Measurements from ENCODE around the gene ELOVL6. TPM values are rescaled to one million over a fixed set of nuclear protein-coding genes. Genes with fewer than 3 reads are reported as not detected.
A peak's percentile ranks its signal among the peaks of the same experiment; 100 is the strongest.

Gene ELOVL6
- total and polyA plus RNA-seq, 9 of the 15 experiments (the other 6 are each of a cell fraction or from before 2014, with no cell fraction given): 18.3 to 82.6 (median 46.0) TPM

- TF ChIP-seq DEAF1 (CRISPR knock-in tag; IDR thresholded peaks at IDR 0.05) (peak; percentile 90), CTCF (IDR thresholded peaks at IDR 0.05 in 2 of 3, conservative IDR thresholded peaks at IDR 0.05 in 1 of 3; ENCODE audit: insufficient read depth in 2 of 3, low read depth in 1 of 3, low read length in 3 of 3) (peak; percentile 65 to 93 (median 68); a peak in 5 of 6 replicates), ARID2 (IDR thresholded peaks at IDR 0.05) (peak; percentile 65), ATF7 (IDR thresholded peaks at IDR 0.05) (no peak), PPARD (CRISPR knock-in tag; IDR thresholded peaks at IDR 0.05) (no peak), ZNF77 (CRISPR knock-in tag; IDR thresholded peaks at IDR 0.05) (no peak)
Measured at GRCh38 chr4:110005461-110006056, 192.9 kb downstream of the ELOVL6 start (continued).

GRCh38 chr4:110004556-110004955, 193.9 kb downstream of the ELOVL6 start:
- no peak overlapping the region for H3K4me3 ChIP-seq
- no peaks in the 10 kb centered on the region for H3K9me3 ChIP-seq (replicated peaks; ENCODE audit: control insufficient read depth, insufficient read depth, low read depth, low read length)
- DNase-seq (ENCODE audit: extremely low read depth in 1 of 4, low spot score in 3 of 4) (no peak), FAIRE-seq (no peak), ATAC-seq (no peak)
- no peaks in the 10 kb centered on the region for H4K20me1 ChIP-seq (replicated peaks; ENCODE audit: control insufficient read depth, insufficient read depth, low read length)
- H3K27me3 ChIP-seq (ENCODE audit: control insufficient read depth in 2 of 2, insufficient read depth in 2 of 2, low read length in 2 of 2): no peaks in the 10 kb centered on the region
- H3K36me3 ChIP-seq (ENCODE audit: control insufficient read depth, insufficient read depth, low read length): no peaks in the 10 kb centered on the region
- no peaks in the 10 kb centered on the region for H3K79me2 ChIP-seq (ENCODE audit: control insufficient read depth, insufficient read depth, low read length)
- 24% methylated on average over 1 of the region's 1 CpG for WGBS (ENCODE audit: insufficient coverage, low coverage, missing lambda C conversion rate)
- in situ Hi-C loops (cut with MboI) (loop anchor here (10.0 kb wide), 1 partner anchor 320 kb away; no protein-coding TSS in a partner anchor), intact Hi-C loops (cut with micrococcal nuclease) (loop anchor here (2.0 to 10.0 kb wide), 3 partner anchors 200 to 340 kb away; no protein-coding TSS in a partner anchor)
- no peak overlapping the region for H2AFZ ChIP-seq (ENCODE audit: low read depth, low read length)
- no peaks in the 10 kb centered on the region for H3K9me1 ChIP-seq (ENCODE audit: control insufficient read depth, insufficient read depth, low read length)
- no peak overlapping the region for H3K4me2 ChIP-seq (ENCODE audit: insufficient read depth, low read length)
- BruUV-seq (replicated peaks): no TSS peak
- peaks cover 0 to 2% of the 10 kb centered on the region in 2 experiments; a peak in 1 of 5 replicates for H3K4me1 ChIP-seq (replicated peaks in 1 of 2; ENCODE audit: control insufficient read depth in 2 of 2, insufficient read depth in 2 of 2, low read length in 2 of 2)
- ChIA-PET POLR2A (no interaction called here), CTCF (ENCODE audit: low intra/inter-chr PET ratio) (interaction anchor here (1.3 to 12.8 kb wide), 2 partner anchors 511 to 582 kb away, joined by 3 to 252 read pairs; no protein-coding TSS in a partner anchor)
- no peak overlapping the region for H3K9ac ChIP-seq (ENCODE audit: insufficient read depth in 1 of 2, low read depth in 2 of 2, low read length in 2 of 2)
- no peak overlapping the region for H3K27ac ChIP-seq (ENCODE audit: extremely low read depth, low read depth, low read length)
- TF ChIP-seq BDP1 (IDR thresholded peaks at IDR 0.05; ENCODE audit: insufficient read depth, insufficient read length): no peak
- TF ChIP-seq ATF4 (CRISPR knock-in tag; IDR thresholded peaks at IDR 0.05): no peak
- no peak for TF ChIP-seq ZNF79 (CRISPR knock-in tag; IDR thresholded peaks at IDR 0.05; ENCODE audit: low read depth)
- TF ChIP-seq ZNF644 (tag; IDR thresholded peaks at IDR 0.05; ENCODE audit: low read depth): no peak
- no peak for TF ChIP-seq CCNT2 (IDR thresholded peaks at IDR 0.05; ENCODE audit: borderline replicate concordance, extremely low read depth, insufficient read length, low read depth, low read length)
- no peak for TF ChIP-seq ZNF124 (CRISPR knock-in tag; IDR thresholded peaks at IDR 0.05)
- no peak for TF ChIP-seq TRIM24 (IDR thresholded peaks at IDR 0.05)
- no peak for TF ChIP-seq ARID3B (CRISPR knock-in tag; IDR thresholded peaks at IDR 0.05; ENCODE audit: borderline replicate concordance)
- TF ChIP-seq ZNF785 (CRISPR knock-in tag; IDR thresholded peaks at IDR 0.05): no peak
- no peak for TF ChIP-seq CHD1 (IDR thresholded peaks at IDR 0.05; ENCODE audit: low read length)
